Endothelial cell (in vitro differentiated cells): ENCODE measurements around the gene PLIN5. TPM values are rescaled to one million over a fixed set of nuclear protein-coding genes. Genes with fewer than 3 reads are reported as not detected.

Experiments
- DNase-seq: peaks from one replicate; pipeline ENCODE4 v3.0.0; 2021; ENCODE audit warnings: low spot score
- H3K27ac Mint-ChIP-seq: one replicate; pipeline ENCODE4 v1.8.0; 2021; ENCODE audit warnings: mixed read lengths, inconsistent platforms; ENCODE audit not compliant: unreplicated experiment
- H3K27me3 Mint-ChIP-seq: one replicate; pipeline ENCODE4 v1.8.0; 2021; ENCODE audit warnings: mild to moderate bottlenecking, moderate library complexity, mixed read lengths, inconsistent platforms; ENCODE audit not compliant: unreplicated experiment
- H3K36me3 Mint-ChIP-seq: one replicate; pipeline ENCODE4 v1.8.0; 2021; ENCODE audit warnings: mild to moderate bottlenecking, low read depth, mixed read lengths, inconsistent platforms; ENCODE audit not compliant: unreplicated experiment
- H3K4me1 Mint-ChIP-seq: one replicate; pipeline ENCODE4 v1.8.0; 2021; ENCODE audit warnings: mild to moderate bottlenecking, mixed read lengths, inconsistent platforms; ENCODE audit not compliant: unreplicated experiment
- H3K4me3 Mint-ChIP-seq: one replicate; pipeline ENCODE4 v1.8.0; 2021; ENCODE audit warnings: mild to moderate bottlenecking, mixed read lengths, inconsistent platforms; ENCODE audit not compliant: unreplicated experiment
- H3K9me3 Mint-ChIP-seq: one replicate; pipeline ENCODE4 v1.8.0; 2021; ENCODE audit warnings: mixed read lengths, inconsistent platforms; ENCODE audit not compliant: unreplicated experiment
- total RNA-seq: library from RNA; stranded (reverse); fragmentation: NEBNext Ultra II Directional; extraction: Animal tissue kit (Norgen Biotek cat#: 25700); gene quantifications from one replicate; pipeline ENCODE4 v1.2.1, GENCODE V29; 2021; ENCODE audit not compliant: unreplicated experiment
- TF ChIP-seq, protein P1 (sequence below): fragments of 200-600 bp; sonication (generic); IDR thresholded peaks from one replicate; pipeline ENCODE4 v1.5.0; 2021; ENCODE audit warnings: antibody characterized with exemption; ENCODE audit not compliant: unreplicated experiment

Gene PLIN5
- total RNA-seq, 1 donor from 2014 or later, result 0.64 TPM

DNA sequence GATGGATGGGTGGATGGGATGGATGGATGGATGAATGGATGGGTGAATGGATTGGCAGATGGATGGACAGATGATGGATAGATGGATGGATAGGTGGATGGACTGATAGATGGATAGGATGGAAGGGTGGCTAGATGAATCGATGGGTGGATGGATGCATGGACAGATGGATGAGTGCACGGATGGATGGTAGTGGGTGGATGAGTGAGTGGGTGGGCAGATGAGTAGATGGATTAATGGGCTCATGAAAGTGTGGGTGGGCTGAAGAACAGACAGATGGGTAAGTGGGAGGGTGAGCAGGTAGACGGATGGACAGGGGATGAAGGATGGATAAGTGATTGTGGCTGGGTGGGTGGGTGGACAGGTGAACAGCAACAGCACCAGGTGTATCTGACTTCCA lies 18.8 kb upstream of the PLIN5 start:
- Mint-ChIP-seq H3K27ac (no peak overlapping the region), H3K4me1 (peaks cover 8% of the 10 kb centered on the region), H3K27me3 (peaks cover 10% of the 10 kb centered on the region), H3K4me3 (peak overlapping the region; percentile 50), H3K9me3 (no peaks in the 10 kb centered on the region), H3K36me3 (peaks cover 40% of the 10 kb centered on the region)
- TF ChIP-seq, protein P1, sequence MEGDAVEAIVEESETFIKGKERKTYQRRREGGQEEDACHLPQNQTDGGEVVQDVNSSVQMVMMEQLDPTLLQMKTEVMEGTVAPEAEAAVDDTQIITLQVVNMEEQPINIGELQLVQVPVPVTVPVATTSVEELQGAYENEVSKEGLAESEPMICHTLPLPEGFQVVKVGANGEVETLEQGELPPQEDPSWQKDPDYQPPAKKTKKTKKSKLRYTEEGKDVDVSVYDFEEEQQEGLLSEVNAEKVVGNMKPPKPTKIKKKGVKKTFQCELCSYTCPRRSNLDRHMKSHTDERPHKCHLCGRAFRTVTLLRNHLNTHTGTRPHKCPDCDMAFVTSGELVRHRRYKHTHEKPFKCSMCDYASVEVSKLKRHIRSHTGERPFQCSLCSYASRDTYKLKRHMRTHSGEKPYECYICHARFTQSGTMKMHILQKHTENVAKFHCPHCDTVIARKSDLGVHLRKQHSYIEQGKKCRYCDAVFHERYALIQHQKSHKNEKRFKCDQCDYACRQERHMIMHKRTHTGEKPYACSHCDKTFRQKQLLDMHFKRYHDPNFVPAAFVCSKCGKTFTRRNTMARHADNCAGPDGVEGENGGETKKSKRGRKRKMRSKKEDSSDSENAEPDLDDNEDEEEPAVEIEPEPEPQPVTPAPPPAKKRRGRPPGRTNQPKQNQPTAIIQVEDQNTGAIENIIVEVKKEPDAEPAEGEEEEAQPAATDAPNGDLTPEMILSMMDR, result no peak
- no peak for DNase-seq

DNA sequence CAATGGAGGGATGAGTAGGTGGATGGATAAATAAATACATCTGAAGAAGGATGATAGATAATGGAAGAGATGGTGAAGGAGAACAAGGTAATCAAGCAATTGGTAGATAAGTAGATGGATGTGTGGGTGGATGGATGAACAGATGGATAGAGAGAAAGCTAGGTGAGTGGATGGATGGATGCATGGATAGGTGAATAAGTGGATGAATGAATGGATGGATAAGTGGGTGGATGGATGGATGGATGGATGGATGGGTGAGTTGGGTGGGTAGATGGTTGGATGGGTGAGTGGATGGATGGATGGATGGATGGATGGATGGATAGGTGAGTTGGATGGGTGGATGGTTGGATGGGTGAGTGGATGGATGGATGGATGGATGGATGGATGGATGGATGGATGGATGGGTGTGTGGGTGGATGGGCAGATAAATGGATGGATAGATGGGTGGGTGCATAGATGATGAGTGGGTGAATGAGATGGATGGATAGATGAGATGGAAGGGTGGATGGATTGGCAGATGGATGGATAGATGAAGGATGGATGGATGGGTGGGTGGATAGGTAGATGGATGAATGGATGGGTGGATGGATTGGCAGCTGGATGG lies 18.2 kb upstream of the PLIN5 start:
- no peak for DNase-seq
- Mint-ChIP-seq H3K27me3 (peaks cover 8% of the 10 kb centered on the region), H3K9me3 (no peaks in the 10 kb centered on the region), H3K4me3 (peak overlapping the region; percentile 39), H3K4me1 (peaks cover 8% of the 10 kb centered on the region), H3K36me3 (peaks cover 40% of the 10 kb centered on the region), H3K27ac (no peak overlapping the region)
- TF ChIP-seq, protein P1, result no peak

DNA sequence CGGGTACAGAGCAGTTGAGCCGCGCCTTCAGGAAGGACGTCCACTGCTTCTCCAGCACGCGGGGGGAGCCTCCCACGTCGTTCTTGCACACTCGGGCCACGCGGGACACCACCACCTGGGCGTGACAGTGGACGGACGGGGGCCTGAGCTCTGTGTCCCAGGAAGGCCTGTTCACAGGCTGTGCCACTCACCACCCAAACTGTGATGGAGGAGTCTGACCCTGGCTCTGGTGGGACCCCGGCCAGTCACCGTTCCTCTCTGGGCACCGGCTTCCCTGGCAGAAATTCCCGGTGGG lies 17.4 kb upstream of the PLIN5 start:
- TF ChIP-seq, protein P1, result no peak
- Mint-ChIP-seq H3K4me3 (no peak overlapping the region), H3K4me1 (peaks cover 7% of the 10 kb centered on the region), H3K27me3 (peaks cover 8% of the 10 kb centered on the region), H3K9me3 (no peaks in the 10 kb centered on the region), H3K27ac (no peak overlapping the region), H3K36me3 (peaks cover 38% of the 10 kb centered on the region)
- DNase-seq, result no peak

DNA sequence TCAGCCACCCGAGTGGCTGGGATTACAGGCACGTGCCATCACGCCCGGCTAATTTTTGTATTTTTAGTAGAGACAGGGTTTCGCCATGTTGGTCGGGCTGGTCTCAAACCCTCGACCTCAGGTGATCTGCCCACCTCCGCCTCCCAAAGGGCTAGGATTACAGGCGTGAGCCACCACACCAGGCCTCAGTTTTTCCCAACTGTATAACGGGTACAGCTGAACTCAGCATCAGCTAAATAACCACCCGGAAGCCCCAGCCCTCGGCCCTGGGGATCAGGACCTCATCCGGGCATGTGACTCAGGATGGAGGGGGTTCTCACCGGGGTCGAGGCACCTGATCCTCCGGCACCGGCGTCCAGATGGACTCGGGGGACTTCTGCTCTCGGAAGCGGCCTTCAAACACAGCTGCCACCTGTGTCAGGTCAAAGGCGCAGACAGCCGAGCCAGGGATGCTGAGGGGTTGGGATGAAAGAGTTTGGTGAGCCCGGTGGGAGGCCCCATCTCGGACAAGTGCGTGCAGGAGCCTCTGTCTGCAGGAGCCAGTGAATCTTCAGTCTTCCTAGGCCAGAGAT lies 15.5 kb upstream of the PLIN5 start:
- TF ChIP-seq, protein P1, result no peak
- DNase-seq, result no peak
- H3K27ac Mint-ChIP-seq, result no peak overlapping the region
- no peak overlapping the region for H3K4me3 Mint-ChIP-seq
- H3K9me3 Mint-ChIP-seq, result no peaks in the 10 kb centered on the region
- peaks cover 6% of the 10 kb centered on the region for H3K4me1 Mint-ChIP-seq
- H3K36me3 Mint-ChIP-seq, result peaks cover 32% of the 10 kb centered on the region
- H3K27me3 Mint-ChIP-seq, result peaks cover 8% of the 10 kb centered on the region

DNA sequence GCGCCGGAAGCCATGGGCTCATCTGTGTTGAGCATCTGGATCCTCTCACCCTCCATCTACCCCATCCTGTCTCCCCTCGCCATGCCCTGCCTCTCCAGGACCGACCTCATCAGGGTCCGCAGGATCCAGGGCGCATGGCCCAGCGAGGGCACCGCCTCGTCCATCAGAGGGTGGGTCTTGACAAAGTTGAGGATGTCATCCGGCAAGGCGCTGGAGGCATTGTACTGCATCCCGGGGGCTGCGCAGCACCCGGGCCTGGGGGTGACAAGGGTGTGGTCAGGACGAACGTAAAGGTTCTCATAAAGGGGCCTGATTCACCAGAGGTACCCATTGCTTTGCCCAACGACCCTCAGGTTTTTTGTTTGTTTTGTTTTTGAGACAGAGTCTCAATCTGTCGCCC lies 15.0 kb upstream of the PLIN5 start:
- Mint-ChIP-seq H3K9me3 (no peaks in the 10 kb centered on the region), H3K4me3 (peak overlapping the region; percentile 67), H3K4me1 (peaks cover 6% of the 10 kb centered on the region), H3K27me3 (peaks cover 8% of the 10 kb centered on the region), H3K27ac (no peak overlapping the region), H3K36me3 (peaks cover 32% of the 10 kb centered on the region)
- no peak for DNase-seq
- TF ChIP-seq, protein P1, result no peak
